ENCODE data around the gene PDGFA.

DNA sequence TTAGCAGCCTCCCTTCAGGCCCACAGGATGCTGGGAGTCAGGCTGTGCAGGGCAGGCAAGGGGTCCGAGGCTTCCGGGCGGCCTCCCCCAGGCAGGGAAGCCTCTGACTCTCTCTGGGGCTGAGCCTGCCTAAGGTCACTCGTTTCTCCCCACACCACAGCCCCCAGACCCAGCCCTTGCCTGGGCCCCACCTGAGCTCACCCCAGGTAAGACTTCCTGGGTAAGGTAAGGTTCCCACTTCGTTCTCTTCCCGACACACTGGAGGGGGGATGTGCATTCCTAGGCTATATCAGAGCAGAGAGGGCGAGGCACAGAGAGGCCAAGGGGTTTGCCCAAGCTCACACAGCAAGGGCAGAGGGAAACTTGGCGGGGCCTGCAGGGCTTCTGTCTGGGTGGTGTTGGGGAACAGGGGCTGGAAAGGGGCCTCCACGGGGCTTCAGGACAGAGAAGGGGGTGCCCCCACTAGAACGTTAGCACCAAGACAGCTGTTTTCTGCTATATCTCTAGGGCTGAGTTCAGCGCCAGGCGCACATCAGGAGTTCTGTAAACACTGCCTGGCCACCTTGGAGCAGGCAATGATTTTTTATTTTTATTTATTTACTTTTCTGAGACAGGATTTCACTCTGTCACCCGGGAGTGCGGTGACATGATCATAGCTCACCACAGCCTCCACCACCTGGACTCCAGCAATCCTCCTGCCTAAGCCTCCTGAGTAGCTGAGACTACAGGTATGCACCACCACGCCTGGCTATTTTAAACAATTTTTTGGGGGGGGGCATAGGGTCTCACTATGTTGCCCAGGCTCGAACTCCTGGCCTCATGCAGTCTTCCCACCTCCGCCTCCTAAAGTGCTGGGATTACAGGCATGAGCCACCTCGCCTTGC lies 24.9 kb upstream of the PDGFA start:
- TF ChIP-seq CTCF (IDR thresholded peaks at IDR 0.05): no peak
- no peak for TF ChIP-seq POLR2A (IDR thresholded peaks at IDR 0.05)
